ENCODE measurements around the gene KISS1R. TPM values are rescaled to one million over a fixed set of nuclear protein-coding genes. Genes with fewer than 3 reads are reported as not detected.

Gene KISS1R
- polyA plus RNA-seq (2012; ENCODE audit: low read depth, missing spikeins), result 0.63 TPM

DNA sequence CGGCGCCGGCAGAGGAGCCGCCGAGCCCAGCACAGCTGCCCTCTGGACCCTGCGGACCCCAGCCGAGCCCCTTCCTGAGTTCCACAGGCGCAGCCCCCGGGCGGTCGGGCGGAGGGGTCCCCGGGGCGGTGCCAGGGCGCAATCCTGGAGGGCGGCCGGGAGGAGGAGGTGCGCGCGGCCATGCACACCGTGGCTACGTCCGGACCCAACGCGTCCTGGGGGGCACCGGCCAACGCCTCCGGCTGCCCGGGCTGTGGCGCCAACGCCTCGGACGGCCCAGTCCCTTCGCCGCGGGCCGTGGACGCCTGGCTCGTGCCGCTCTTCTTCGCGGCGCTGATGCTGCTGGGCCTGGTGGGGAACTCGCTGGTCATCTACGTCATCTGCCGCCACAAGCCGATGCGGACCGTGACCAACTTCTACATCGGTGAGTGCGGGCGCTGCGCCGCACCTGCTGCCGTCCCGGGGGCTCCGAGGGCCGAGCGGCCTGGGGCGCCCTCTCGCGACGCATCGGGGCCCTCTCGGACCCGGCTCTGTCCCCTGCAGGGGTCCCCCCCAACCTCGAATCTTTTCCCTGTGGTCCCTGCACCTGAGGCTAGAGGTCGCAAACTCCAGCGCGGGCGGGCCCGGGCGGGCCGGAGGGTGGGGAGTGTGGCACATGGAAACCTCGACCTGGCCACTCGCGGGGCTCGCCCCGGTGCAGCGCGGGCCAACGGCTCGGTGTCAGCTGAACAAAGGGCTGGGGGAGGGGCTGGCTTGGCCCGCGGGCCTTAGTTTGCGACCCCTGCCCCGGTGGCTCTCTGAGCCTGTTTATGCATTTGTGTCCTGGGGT lies at the start of gene KISS1R:
Gene KISS1R, plus strand, starts transcription at position 11 of the 829 bp plus-strand sequence. Its CDS starts 170 bp downstream, at position 181.
- no peak for TF ChIP-seq POU2F2 (IDR thresholded peaks at IDR 0.05; ENCODE audit: low read depth, low read length)
- TF ChIP-seq PAX5 (IDR thresholded peaks at IDR 0.05; ENCODE audit: insufficient read depth, low read length, severe bottlenecking), result peak; percentile 42
- FAIRE-seq (peak; percentile 35), DNase-seq (ENCODE audit: insufficient read length, low spot score) (no peak)

DNA sequence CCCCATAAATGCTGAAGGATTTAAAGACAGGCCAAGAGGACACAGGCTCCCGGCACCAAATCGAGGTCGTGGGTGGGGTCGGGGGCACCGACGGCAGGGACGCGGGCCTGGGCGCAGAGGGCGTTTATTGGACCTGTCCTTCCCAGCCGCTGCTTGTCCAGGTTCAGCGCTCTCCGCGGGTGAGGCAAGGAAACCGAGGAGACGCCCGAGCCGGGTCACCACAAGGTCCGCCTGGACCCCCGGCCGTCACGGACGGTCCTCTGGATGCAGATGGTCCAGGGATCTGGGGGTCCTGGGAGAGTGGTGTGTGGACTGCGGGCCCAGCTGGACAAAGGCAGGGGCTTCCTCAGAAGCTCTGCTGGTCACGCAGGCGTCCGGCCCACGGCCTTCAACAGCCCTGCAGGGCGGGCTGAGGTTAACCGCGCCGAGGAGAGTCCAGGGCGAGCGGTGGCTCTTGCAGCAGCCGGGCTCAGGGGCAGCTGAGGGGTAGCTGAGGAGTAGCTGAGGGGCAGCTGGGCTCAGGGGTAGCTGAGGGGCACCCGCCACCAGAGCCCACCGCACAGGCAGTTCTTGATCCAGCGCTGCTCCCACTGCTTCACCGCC lies 49.2 kb upstream of the KISS1R start:
- DNase-seq (ENCODE audit: insufficient read length, low spot score) (no peak), FAIRE-seq (no peak)
- no peak for TF ChIP-seq SPI1 (IDR thresholded peaks at IDR 0.05; ENCODE audit: low read depth, low read length)
- TF ChIP-seq POLR2A (IDR thresholded peaks at IDR 0.05; ENCODE audit: low read depth, low read length), result no peak
- no peak for TF ChIP-seq TAF1 (IDR thresholded peaks at IDR 0.05; ENCODE audit: low read depth, low read length)

- DNase-seq (ENCODE audit: insufficient read length, low spot score), result no peak
- FAIRE-seq, result no peak
- TF ChIP-seq POU2F2 (IDR thresholded peaks at IDR 0.05; ENCODE audit: low read depth, low read length) (no peak), PAX5 (IDR thresholded peaks at IDR 0.05; ENCODE audit: insufficient read depth, low read length, severe bottlenecking) (no peak), POLR2AphosphoS5 (IDR thresholded peaks at IDR 0.05; ENCODE audit: low read depth, low read length) (no peak), POLR2A (IDR thresholded peaks at IDR 0.05; ENCODE audit: low read depth, low read length) (no peak), SPI1 (IDR thresholded peaks at IDR 0.05; ENCODE audit: low read depth, low read length) (no peak), TAF1 (IDR thresholded peaks at IDR 0.05; ENCODE audit: low read depth, low read length) (no peak)
Measured at GRCh38 chr19:868458-869244, 48.5 kb upstream of the KISS1R start.

DNA sequence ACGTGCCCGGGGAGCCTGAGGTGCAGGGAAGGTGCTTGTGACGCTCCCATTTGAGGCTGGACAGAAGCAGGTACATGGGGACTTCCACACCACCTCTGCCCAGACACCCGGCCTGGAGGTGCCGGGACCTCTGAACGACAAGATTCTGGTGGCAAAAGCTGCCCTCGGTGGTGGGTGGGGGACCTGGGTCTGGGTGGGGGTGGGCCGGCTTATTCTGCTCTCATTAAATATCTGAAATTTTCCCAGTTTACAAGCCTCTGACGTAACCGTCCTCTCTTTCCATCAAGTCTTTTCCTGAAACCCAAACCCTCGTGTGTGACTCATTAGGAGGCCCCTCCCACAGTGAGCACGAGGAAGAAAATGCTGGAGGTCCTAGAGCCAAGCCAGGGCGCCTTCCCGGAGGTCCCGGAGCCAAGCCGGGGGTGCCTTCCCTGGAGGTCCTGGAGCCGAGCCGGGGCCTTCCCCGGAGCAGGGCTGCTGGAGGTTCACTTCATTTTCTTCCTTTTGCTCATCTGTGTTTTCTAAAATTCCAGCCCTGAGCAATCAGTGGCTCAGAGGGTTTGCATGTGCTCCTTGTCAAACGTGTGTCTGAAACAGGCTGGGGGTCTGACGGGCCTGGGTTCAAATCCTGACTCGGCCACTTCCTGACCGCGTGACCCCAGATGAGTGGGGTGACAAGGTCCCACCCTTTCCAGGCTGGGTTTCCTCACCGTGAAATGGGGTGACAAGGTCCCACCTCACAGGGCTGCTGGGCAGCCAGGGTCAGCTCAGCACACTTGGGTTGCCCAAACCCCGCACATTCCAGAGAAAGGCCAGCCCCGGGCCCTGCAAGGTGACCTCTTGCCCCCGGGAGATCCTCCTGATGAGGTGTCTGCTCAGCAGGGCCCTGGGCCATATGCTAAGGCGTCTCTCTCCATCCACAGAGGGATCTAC lies 47.6 kb upstream of the KISS1R start:
- TF ChIP-seq POLR2A (IDR thresholded peaks at IDR 0.05; ENCODE audit: low read depth, low read length) (no peak), POU2F2 (IDR thresholded peaks at IDR 0.05; ENCODE audit: low read depth, low read length) (no peak), PAX5 (IDR thresholded peaks at IDR 0.05; ENCODE audit: insufficient read depth, low read length, severe bottlenecking) (no peak), TAF1 (IDR thresholded peaks at IDR 0.05; ENCODE audit: low read depth, low read length) (no peak), POLR2AphosphoS5 (IDR thresholded peaks at IDR 0.05; ENCODE audit: low read depth, low read length) (no peak), SPI1 (IDR thresholded peaks at IDR 0.05; ENCODE audit: low read depth, low read length) (no peak)
- FAIRE-seq (no peak), DNase-seq (ENCODE audit: insufficient read length, low spot score) (no peak)

- no peak for FAIRE-seq
- no peak for DNase-seq (ENCODE audit: insufficient read length, low spot score)
- TF ChIP-seq TAF1 (IDR thresholded peaks at IDR 0.05; ENCODE audit: low read depth, low read length) (no peak), POLR2AphosphoS5 (IDR thresholded peaks at IDR 0.05; ENCODE audit: low read depth, low read length) (no peak), POLR2A (IDR thresholded peaks at IDR 0.05; ENCODE audit: low read depth, low read length) (no peak), SPI1 (IDR thresholded peaks at IDR 0.05; ENCODE audit: low read depth, low read length) (no peak), PAX5 (IDR thresholded peaks at IDR 0.05; ENCODE audit: insufficient read depth, low read length, severe bottlenecking) (no peak), POU2F2 (IDR thresholded peaks at IDR 0.05; ENCODE audit: low read depth, low read length) (no peak)
Measured at GRCh38 chr19:870314-870713, 46.8 kb upstream of the KISS1R start.

DNA sequence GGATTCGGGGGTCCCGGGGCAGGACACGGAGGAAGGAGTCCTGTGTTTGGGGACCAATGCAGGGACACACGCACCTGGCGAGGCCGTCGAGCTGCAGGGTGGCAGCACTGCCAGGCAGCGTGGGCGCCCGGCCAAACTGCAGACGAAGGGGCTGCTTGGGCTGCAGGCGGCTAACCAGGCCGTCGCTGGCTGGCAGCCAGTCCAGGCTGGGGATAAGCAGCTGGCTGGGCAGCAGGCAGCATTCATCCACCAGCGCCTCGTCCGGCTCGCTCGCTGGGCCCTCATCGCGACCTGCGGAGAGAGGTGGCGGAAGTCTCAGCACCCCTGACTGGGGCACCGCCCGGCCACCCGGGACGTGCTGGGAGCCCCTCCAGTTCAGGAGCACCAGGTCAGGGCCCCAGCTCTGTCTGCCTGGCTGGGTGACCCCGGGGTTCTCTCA lies 46.2 kb upstream of the KISS1R start:
- TF ChIP-seq PAX5 (IDR thresholded peaks at IDR 0.05; ENCODE audit: insufficient read depth, low read length, severe bottlenecking) (no peak), POLR2A (IDR thresholded peaks at IDR 0.05; ENCODE audit: low read depth, low read length) (no peak), SPI1 (IDR thresholded peaks at IDR 0.05; ENCODE audit: low read depth, low read length) (no peak), POLR2AphosphoS5 (IDR thresholded peaks at IDR 0.05; ENCODE audit: low read depth, low read length) (no peak), POU2F2 (IDR thresholded peaks at IDR 0.05; ENCODE audit: low read depth, low read length) (no peak), TAF1 (IDR thresholded peaks at IDR 0.05; ENCODE audit: low read depth, low read length) (no peak)
- DNase-seq (ENCODE audit: insufficient read length, low spot score) (no peak), FAIRE-seq (no peak)

- DNase-seq (ENCODE audit: insufficient read length, low spot score) (no peak), FAIRE-seq (no peak)
- TF ChIP-seq POU2F2 (IDR thresholded peaks at IDR 0.05; ENCODE audit: low read depth, low read length), result no peak
- no peak for TF ChIP-seq POLR2AphosphoS5 (IDR thresholded peaks at IDR 0.05; ENCODE audit: low read depth, low read length)
- no peak for TF ChIP-seq PAX5 (IDR thresholded peaks at IDR 0.05; ENCODE audit: insufficient read depth, low read length, severe bottlenecking)
- no peak for TF ChIP-seq SPI1 (IDR thresholded peaks at IDR 0.05; ENCODE audit: low read depth, low read length)
- no peak for TF ChIP-seq TAF1 (IDR thresholded peaks at IDR 0.05; ENCODE audit: low read depth, low read length)
- TF ChIP-seq POLR2A (IDR thresholded peaks at IDR 0.05; ENCODE audit: low read depth, low read length), result no peak
Measured at GRCh38 chr19:871446-872265, 45.5 kb upstream of the KISS1R start.
